ENCODE results near the gene KCNQ5. TPM values are rescaled to one million over a fixed set of nuclear protein-coding genes. Genes with fewer than 3 reads are reported as not detected.

Gene KCNQ5
- total RNA-seq, 2 donors from 2014 or later: 0.67 TPM; not detected in 1

DNA sequence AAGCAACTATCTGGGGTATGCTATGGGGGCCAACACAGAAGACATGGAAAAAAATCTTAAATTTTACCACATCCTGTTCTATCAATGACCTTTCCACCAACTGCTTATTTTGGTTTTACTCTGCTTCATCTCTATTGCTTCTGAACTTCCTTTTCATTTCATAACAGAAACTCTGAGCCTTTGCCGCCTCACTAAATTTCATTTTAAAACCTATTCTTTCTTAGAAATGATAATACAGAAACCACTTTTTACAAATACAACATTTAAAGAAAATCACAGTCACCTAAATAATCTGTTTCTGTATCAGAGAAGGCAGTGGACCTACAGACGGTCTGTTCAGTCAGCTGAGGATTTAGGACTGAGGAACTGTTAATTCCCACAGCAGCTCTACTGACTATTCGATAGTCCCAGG is 117.5 kb downstream of the KCNQ5 start:
- Histone ChIP-seq H3K36me3 (no peaks in the 10 kb centered on the region), H3K9me3 (no peaks in the 10 kb centered on the region), H3K4me3 (no peak overlapping the region), H3K27ac (no peak overlapping the region), H3K4me1 (no peaks in the 10 kb centered on the region), H3K27me3 (no peaks in the 10 kb centered on the region)
- TF ChIP-seq, protein P1, sequence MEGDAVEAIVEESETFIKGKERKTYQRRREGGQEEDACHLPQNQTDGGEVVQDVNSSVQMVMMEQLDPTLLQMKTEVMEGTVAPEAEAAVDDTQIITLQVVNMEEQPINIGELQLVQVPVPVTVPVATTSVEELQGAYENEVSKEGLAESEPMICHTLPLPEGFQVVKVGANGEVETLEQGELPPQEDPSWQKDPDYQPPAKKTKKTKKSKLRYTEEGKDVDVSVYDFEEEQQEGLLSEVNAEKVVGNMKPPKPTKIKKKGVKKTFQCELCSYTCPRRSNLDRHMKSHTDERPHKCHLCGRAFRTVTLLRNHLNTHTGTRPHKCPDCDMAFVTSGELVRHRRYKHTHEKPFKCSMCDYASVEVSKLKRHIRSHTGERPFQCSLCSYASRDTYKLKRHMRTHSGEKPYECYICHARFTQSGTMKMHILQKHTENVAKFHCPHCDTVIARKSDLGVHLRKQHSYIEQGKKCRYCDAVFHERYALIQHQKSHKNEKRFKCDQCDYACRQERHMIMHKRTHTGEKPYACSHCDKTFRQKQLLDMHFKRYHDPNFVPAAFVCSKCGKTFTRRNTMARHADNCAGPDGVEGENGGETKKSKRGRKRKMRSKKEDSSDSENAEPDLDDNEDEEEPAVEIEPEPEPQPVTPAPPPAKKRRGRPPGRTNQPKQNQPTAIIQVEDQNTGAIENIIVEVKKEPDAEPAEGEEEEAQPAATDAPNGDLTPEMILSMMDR (IDR thresholded peaks at IDR 0.05): no peak
- DNase-seq (ENCODE audit: low spot score): no peak

DNA sequence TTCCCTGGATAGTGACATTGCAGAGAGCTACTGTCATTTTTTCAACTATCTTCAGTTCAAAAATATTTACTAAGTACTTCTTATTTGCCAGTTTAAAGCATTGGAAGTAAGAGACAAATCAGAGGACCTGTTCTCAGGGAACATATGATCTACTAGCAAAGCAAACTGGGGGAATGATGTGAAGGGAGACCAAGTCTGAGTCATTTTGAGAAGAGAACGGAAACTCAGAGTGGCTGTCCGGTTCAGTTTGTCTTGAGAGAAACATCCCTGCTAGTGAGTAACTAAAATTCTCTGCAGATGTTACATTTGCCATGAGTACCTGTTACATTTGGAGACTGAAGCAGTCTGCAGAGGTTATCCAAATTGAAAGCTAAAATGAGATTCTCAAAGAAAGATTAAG is 118.3 kb downstream of the KCNQ5 start:
- Histone ChIP-seq H3K4me3 (no peak overlapping the region), H3K27ac (no peak overlapping the region), H3K9me3 (no peaks in the 10 kb centered on the region), H3K4me1 (no peaks in the 10 kb centered on the region), H3K27me3 (no peaks in the 10 kb centered on the region), H3K36me3 (no peaks in the 10 kb centered on the region)
- DNase-seq (ENCODE audit: low spot score): no peak
- TF ChIP-seq, protein P1 (IDR thresholded peaks at IDR 0.05): no peak

DNA sequence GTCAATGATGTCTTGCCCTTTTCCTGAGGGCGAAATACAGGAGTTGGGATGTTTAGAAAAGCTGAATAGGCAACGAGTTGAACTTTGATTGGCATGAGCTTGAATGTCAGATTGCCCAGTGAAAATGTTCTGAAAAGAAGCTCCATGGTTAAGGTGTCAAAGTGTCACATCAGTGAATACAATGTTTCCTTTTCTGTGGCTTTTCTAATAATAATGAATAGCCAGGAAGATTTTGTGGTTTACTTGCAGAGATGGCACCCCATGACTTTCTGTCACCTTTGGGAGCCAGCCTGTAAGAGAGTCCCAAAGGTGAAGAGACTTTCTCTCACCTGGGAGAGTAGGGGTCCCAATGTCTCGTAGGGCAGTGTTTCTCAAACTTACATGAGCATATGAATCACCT is 119.2 kb downstream of the KCNQ5 start:
- Histone ChIP-seq H3K36me3 (no peaks in the 10 kb centered on the region), H3K4me1 (no peaks in the 10 kb centered on the region), H3K27me3 (no peaks in the 10 kb centered on the region), H3K27ac (no peak overlapping the region), H3K9me3 (no peaks in the 10 kb centered on the region), H3K4me3 (no peak overlapping the region)
- TF ChIP-seq, protein P1 (IDR thresholded peaks at IDR 0.05): no peak
- DNase-seq (ENCODE audit: low spot score): no peak

DNA sequence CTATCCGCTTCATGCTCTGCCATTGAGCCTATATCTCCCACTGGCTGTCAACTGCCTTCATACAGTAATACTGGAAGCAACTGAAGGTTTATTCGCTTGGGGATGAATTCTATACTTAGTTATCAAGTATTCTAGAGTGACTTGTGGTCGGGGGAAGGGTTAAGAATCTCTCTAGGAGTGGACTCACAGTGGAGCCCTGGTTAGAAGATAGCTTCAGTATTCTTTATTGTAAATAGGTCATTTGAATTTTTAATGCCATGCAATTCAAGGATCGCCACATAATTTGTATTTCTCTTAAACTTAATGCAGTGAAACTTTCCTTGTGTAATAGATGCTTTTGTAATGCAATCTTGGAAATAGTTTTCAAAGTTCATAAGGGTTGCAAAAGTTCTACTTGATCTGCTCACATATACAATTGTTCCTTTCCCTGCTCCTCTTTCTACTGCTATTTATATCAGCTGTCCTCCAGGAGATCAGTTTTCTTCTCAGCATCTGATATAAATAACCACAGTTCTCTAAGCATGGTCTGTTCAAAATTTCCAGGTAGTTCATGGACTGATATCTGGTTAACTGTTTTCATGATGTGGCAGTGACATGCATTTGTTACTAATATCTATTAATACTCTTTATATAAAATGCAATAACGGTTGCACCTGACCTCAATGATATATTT is 120.3 kb downstream of the KCNQ5 start:
- Histone ChIP-seq H3K27me3 (no peaks in the 10 kb centered on the region), H3K36me3 (no peaks in the 10 kb centered on the region), H3K4me1 (no peaks in the 10 kb centered on the region), H3K27ac (no peak overlapping the region), H3K4me3 (no peak overlapping the region), H3K9me3 (no peaks in the 10 kb centered on the region)
- no peak for DNase-seq (ENCODE audit: low spot score)
- TF ChIP-seq, protein P1 (IDR thresholded peaks at IDR 0.05): no peak

DNA sequence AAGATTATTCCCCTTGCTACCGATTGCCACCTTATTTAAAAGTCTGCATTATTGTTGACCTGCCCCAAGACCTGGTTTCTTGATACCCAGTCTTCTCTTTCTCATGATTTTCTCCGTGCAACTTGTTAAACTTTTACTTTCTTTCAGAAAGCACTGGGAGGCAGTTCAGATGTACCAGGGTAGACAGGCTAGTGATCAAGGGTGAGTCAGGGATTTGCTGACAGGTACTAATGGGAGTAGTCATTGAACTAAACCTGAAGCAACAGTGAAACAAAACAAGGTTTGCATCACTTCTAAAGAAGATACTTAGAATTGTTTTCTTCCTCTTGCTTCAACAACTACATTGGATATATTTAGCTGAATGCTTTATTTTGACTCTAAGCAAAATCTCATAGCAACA is 124.4 kb downstream of the KCNQ5 start:
- H3K4me1 ChIP-seq: no peaks in the 10 kb centered on the region
- TF ChIP-seq, protein P1 (IDR thresholded peaks at IDR 0.05): no peak
- H3K9me3 ChIP-seq: no peaks in the 10 kb centered on the region
- H3K36me3 ChIP-seq: no peaks in the 10 kb centered on the region
- no peak overlapping the region for H3K27ac ChIP-seq
- no peak overlapping the region for H3K4me3 ChIP-seq
- H3K27me3 ChIP-seq: no peaks in the 10 kb centered on the region
- DNase-seq (ENCODE audit: low spot score): no peak

DNA sequence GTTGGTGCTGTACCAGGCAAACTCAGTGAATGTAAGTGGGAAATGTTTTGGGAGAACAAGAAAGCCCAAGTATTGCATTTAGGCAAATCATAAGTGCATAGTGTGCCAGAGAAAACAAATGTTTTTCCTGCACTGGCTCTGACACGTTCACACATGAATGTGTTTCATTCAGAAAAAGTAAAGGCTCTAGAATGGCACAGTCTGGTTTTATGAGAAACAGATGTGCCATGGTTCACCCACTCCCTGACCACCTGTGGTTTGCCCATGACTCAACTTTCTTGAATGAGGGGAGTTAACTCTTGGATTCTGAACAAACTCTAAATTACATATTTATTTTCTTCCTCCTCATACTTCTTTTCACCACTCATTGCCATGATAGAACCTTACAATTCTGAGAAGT is 126.9 kb downstream of the KCNQ5 start:
- DNase-seq (ENCODE audit: low spot score): no peak
- Histone ChIP-seq H3K27ac (no peak overlapping the region), H3K4me3 (no peak overlapping the region), H3K27me3 (no peaks in the 10 kb centered on the region), H3K9me3 (no peaks in the 10 kb centered on the region), H3K4me1 (no peaks in the 10 kb centered on the region), H3K36me3 (no peaks in the 10 kb centered on the region)
- TF ChIP-seq, protein P1 (IDR thresholded peaks at IDR 0.05): no peak
